TTC549 (cell line): Measurements from ENCODE around the gene AMPD2.

Source experiments
- FAIRE-seq: peaks from 2 replicates; lab custom pipeline; 2012; peaks lifted over from hg19 to GRCh38; lab: Jason Lieb, UNC

Gene AMPD2

GRCh38 chr1:109617291-109617801 lies 2.3 kb upstream of the AMPD2 start:
- FAIRE-seq: no peak

GRCh38 chr1:109618661-109619575 lies 719 bp upstream of the AMPD2 start:
- FAIRE-seq: no peak

- FAIRE-seq: no peak
These were observed 759 bp downstream of the AMPD2 start for GRCh38 chr1:109620401-109620791.

- FAIRE-seq: no peak
These were observed 1.2 kb downstream of the AMPD2 start for GRCh38 chr1:109620841-109621286.

GRCh38 chr1:109621379-109622136 lies 1.9 kb downstream of the AMPD2 start:
- no peak for FAIRE-seq

GRCh38 chr1:109622137-109622892 lies 2.7 kb downstream of the AMPD2 start:
- FAIRE-seq: no peak

- FAIRE-seq: no peak
These were observed 3.3 kb downstream of the AMPD2 start for GRCh38 chr1:109622895-109623294.

GRCh38 chr1:109623601-109624161 lies 4.0 kb downstream of the AMPD2 start:
- FAIRE-seq: no peak

GRCh38 chr1:109624201-109625010 lies 4.8 kb downstream of the AMPD2 start:
- no peak for FAIRE-seq

- no peak for FAIRE-seq
These were observed 5.5 kb downstream of the AMPD2 start for GRCh38 chr1:109625176-109625575.

- no peak for FAIRE-seq
These were observed 6.2 kb downstream of the AMPD2 start for GRCh38 chr1:109625601-109626560.

- no peak for FAIRE-seq
These were observed 7.2 kb downstream of the AMPD2 start for GRCh38 chr1:109626682-109627408.

GRCh38 chr1:109627692-109628399 lies 8.2 kb downstream of the AMPD2 start:
- no peak for FAIRE-seq

- no peak for FAIRE-seq
These were observed 9.1 kb downstream of the AMPD2 start for GRCh38 chr1:109628540-109629321.

- FAIRE-seq: no peak
These were observed 9.9 kb downstream of the AMPD2 start for GRCh38 chr1:109629372-109630030.

GRCh38 chr1:109630081-109630897 lies 10.7 kb downstream of the AMPD2 start:
- no peak for FAIRE-seq
